Measurements from ENCODE around the gene KDM4B. TPM values are rescaled to one million over a fixed set of nuclear protein-coding genes. Genes with fewer than 3 reads are reported as not detected.

KDM4B gene
- total RNA-seq, 4 donors from 2014 or later = 26.6 to 84.2 (median 39.9) TPM

DNA sequence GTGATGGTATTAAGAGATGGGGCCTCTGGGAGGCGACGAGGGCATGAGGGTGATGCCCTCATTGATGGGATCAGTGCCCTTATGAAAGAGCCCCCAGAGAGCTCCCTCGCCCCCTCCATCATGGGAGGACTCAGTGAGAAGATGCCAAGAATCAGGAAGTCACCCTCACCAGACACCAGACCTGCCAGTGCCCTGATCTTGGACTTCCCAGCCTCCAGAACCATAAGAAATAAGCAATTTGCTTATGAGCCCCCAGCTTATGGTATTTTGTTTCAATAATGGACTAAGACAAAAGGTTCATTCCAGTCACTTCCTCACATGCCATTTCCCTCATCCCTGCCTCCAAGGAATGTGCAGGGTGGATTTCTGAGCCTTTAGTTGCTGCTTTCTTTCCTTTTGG lies 129.7 kb downstream of the KDM4B start:
- H3K36me3 ChIP-seq = peaks cover 0 to 20% (median 2%) of the 10 kb centered on the region in 4 donors
- WGBS, 2 donors (ENCODE audit: low coverage in 1 of 2) = 92% methylated on average over 3 of the region's 3 CpGs; no CpG with 5 or more reads in 1 of the 2 donors
- H3K27me3 ChIP-seq = no peaks in the 10 kb centered on the region
- no peak for DNase-seq
- intact Hi-C loops (cut with DNase I; ENCODE audit: low total_unique reads) (no loop called here), in situ Hi-C loops (cut with MboI; ENCODE audit: low pct_ligation_motif_present in 1 of 4, low pct_unique_long_range_greater_than_20kb in 1 of 4, low sequenced_read_pairs in 3 of 4) (no loop called here)
- TF ChIP-seq EP300 (IDR thresholded peaks at IDR 0.05; ENCODE audit: low read depth) (no peak), POLR2A (IDR thresholded peaks at IDR 0.05) (no peak), POLR2AphosphoS5 (IDR thresholded peaks at IDR 0.05) (no peak)
- TF ChIP-seq, protein P1, sequence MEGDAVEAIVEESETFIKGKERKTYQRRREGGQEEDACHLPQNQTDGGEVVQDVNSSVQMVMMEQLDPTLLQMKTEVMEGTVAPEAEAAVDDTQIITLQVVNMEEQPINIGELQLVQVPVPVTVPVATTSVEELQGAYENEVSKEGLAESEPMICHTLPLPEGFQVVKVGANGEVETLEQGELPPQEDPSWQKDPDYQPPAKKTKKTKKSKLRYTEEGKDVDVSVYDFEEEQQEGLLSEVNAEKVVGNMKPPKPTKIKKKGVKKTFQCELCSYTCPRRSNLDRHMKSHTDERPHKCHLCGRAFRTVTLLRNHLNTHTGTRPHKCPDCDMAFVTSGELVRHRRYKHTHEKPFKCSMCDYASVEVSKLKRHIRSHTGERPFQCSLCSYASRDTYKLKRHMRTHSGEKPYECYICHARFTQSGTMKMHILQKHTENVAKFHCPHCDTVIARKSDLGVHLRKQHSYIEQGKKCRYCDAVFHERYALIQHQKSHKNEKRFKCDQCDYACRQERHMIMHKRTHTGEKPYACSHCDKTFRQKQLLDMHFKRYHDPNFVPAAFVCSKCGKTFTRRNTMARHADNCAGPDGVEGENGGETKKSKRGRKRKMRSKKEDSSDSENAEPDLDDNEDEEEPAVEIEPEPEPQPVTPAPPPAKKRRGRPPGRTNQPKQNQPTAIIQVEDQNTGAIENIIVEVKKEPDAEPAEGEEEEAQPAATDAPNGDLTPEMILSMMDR (IDR thresholded peaks at IDR 0.05) = no peak
- no peak overlapping the region for H3K27ac ChIP-seq
- peaks cover 7 to 20% of the 10 kb centered on the region in 2 donors for H3K9me3 ChIP-seq
- H3K4me1 ChIP-seq = peaks cover 0 to 10% (median 5%) of the 10 kb centered on the region in 4 donors
- H3K4me3 ChIP-seq = no peak overlapping the region

DNA sequence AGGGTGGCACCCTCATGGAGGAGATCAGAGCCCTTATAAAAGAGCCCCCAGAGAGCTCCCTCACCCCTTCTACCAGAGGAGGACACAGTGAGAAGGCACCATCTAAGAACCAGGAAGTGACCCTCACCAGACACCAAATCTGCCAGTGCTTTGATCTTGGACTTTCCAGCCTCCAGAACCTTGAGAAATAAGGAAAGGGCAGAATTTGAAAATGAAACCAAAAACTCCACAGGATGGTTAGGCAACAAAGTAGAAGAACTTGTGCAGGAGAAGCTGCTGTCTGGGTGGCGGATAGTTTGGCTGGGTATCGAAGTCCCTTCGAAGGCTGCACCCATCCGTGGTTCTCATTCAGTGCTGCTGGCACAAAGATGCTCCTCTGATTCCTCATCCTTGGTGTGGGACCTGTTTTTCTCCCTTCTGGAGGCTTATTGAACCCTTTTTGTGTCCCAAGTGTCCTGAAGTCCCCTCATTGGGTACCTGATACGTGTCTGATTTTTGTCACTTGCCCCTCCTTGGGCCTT lies 130.8 kb downstream of the KDM4B start:
- TF ChIP-seq POLR2A (IDR thresholded peaks at IDR 0.05) = no peak
- TF ChIP-seq, protein P1 (IDR thresholded peaks at IDR 0.05) = no peak
- no peak for TF ChIP-seq POLR2AphosphoS5 (IDR thresholded peaks at IDR 0.05)
- no peak for TF ChIP-seq EP300 (IDR thresholded peaks at IDR 0.05; ENCODE audit: low read depth)
- WGBS, 2 donors (ENCODE audit: low coverage in 1 of 2) = 99 to 100% methylated on average over 2 to 5 of the region's 5 CpGs

DNA sequence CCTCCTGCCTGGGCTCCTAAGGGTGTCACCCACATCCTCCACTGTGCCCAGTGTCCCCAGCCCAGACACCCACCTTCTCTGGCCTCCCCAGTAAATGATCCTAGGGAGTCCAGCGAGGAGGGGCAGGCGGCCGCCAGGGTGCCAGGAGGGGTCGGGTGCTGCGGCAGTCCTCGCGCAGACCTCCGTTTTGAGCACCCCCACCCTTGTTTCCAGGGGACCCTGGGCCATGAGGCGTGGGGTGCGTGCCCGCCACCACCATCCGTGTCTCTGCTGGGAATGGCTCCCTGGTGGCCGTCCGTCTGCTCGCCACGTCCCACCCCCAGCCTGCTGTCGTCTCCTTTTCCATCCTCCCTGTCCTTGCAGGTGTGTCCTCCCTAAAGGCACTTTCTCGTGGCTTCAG lies 133.0 kb downstream of the KDM4B start:
- in situ Hi-C loops (cut with MboI; ENCODE audit: low pct_ligation_motif_present in 1 of 4, low pct_unique_long_range_greater_than_20kb in 1 of 4, low sequenced_read_pairs in 3 of 4) (no loop called here), intact Hi-C loops (cut with DNase I; ENCODE audit: low total_unique reads) (no loop called here)
- DNase-seq = no peak
- Histone ChIP-seq H3K9me3 (peaks cover 7 to 20% of the 10 kb centered on the region in 2 donors), H3K4me1 (peaks cover 0 to 12% (median 5%) of the 10 kb centered on the region in 4 donors), H3K27ac (no peak overlapping the region), H3K27me3 (no peaks in the 10 kb centered on the region), H3K4me3 (no peak overlapping the region), H3K36me3 (peaks cover 0 to 20% (median 2%) of the 10 kb centered on the region in 4 donors)
- TF ChIP-seq POLR2AphosphoS5 (IDR thresholded peaks at IDR 0.05) (no peak), POLR2A (IDR thresholded peaks at IDR 0.05) (no peak)
- 97% methylated on average over 18 of the region's 18 CpGs; no CpG with 5 or more reads in 1 of the 2 donors for WGBS, 2 donors (ENCODE audit: low coverage in 1 of 2)

More for the DNA sequence above, 130.8 kb downstream of the KDM4B start:
- peaks cover 0 to 20% (median 2%) of the 10 kb centered on the region in 4 donors for H3K36me3 ChIP-seq
- peaks cover 0 to 12% (median 5%) of the 10 kb centered on the region in 4 donors for H3K4me1 ChIP-seq
- intact Hi-C loops (cut with DNase I; ENCODE audit: low total_unique reads) (no loop called here), in situ Hi-C loops (cut with MboI; ENCODE audit: low pct_ligation_motif_present in 1 of 4, low pct_unique_long_range_greater_than_20kb in 1 of 4, low sequenced_read_pairs in 3 of 4) (no loop called here)
- peaks cover 7 to 20% of the 10 kb centered on the region in 2 donors for H3K9me3 ChIP-seq
- H3K27ac ChIP-seq = no peak overlapping the region
- H3K27me3 ChIP-seq = no peaks in the 10 kb centered on the region
- DNase-seq = no peak
- H3K4me3 ChIP-seq = no peak overlapping the region

DNA sequence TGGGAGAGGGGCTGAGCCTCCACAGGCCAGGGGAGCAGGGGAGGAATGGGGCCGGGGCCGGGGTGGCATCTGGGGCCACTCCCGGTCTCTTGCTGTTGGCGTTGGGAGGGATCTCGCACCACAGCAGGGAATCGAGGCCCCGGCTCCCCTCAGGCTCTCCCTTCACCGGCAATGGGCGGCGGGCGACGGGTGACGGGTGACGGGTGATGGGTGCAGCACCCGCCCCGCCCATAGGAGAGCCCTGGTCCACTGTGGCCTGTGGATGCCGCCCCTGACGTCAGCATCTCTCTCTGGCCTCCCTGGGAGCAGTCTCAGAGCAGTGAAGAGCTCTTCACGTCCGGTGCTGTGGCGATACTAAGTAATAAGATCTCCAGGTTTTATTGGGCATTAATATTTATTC lies 133.6 kb downstream of the KDM4B start:
- DNase-seq = no peak
- WGBS, 2 donors (ENCODE audit: low coverage in 1 of 2) = 94% methylated on average over 14 of the region's 21 CpGs; no CpG with 5 or more reads in 1 of the 2 donors
- Histone ChIP-seq H3K4me3 (no peak overlapping the region), H3K27me3 (no peaks in the 10 kb centered on the region), H3K9me3 (peaks cover 7 to 20% of the 10 kb centered on the region in 2 donors), H3K4me1 (peaks cover 0 to 12% (median 5%) of the 10 kb centered on the region in 4 donors), H3K27ac (peak overlapping the region in 1 of 4 donors; percentile 63), H3K36me3 (peaks cover 0 to 20% (median 2%) of the 10 kb centered on the region in 4 donors)
- TF ChIP-seq POLR2A (IDR thresholded peaks at IDR 0.05) (no peak), EP300 (IDR thresholded peaks at IDR 0.05; ENCODE audit: low read depth) (no peak), POLR2AphosphoS5 (IDR thresholded peaks at IDR 0.05) (no peak)
- TF ChIP-seq, protein P1 (IDR thresholded peaks at IDR 0.05) = no peak
- in situ Hi-C loops (cut with MboI; ENCODE audit: low pct_ligation_motif_present in 1 of 4, low pct_unique_long_range_greater_than_20kb in 1 of 4, low sequenced_read_pairs in 3 of 4) (no loop called here), intact Hi-C loops (cut with DNase I; ENCODE audit: low total_unique reads) (no loop called here)

Data from transverse colon (tissue), 4 donors.